ENCODE results near the gene ADAMTS2. TPM values are rescaled to one million over a fixed set of nuclear protein-coding genes. Genes with fewer than 3 reads are reported as not detected.

ADAMTS2 gene
- total RNA-seq, 1 donor from 2014 or later: 1.2 TPM

DNA sequence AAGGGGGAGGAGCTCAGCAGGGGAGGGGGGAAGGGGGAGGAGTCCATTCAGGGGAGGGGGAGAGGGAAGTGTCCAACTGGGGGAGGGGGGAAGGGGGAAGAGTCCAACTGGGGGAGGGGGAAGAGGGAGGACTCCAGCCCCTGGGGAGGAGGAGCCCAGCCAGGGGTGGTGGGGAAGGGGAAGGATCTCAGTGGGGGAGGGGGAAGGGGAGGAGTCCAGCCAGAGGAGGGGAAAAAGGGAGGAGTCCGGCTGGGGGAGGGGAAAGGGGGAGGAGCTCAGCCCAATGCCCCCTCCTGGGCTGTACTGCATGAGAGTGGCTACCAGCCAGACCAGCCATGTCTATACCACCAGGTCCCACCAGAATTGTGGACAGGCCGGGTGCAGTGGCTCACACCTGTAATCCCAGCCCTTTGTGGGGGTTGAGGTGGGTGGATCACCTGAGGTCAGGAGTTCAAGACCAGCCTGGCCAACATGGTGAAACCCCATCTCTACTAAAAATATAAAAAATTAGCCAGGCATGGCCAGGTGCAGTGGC is 30.6 kb upstream of the ADAMTS2 start:
- Histone ChIP-seq H3K9me3 (ENCODE audit: low read depth) (no peaks in the 10 kb centered on the region), H2AFZ (replicated peaks) (no peak overlapping the region), H3K4me2 (no peak overlapping the region), H3K9ac (no peak overlapping the region), H3K4me3 (no peak overlapping the region), H3K27ac (no peak overlapping the region), H3K4me1 (no peaks in the 10 kb centered on the region), H3K36me3 (no peaks in the 10 kb centered on the region), H3F3A (ENCODE audit: low read depth) (no peaks in the 10 kb centered on the region), H4K20me1 (ENCODE audit: low read depth) (no peaks in the 10 kb centered on the region), H3K79me2 (ENCODE audit: low read depth) (no peaks in the 10 kb centered on the region), H3K27me3 (no peaks in the 10 kb centered on the region)
- H3K4me3 Mint-ChIP-seq: no peak overlapping the region
- peaks cover 11% of the 10 kb centered on the region for H3K4me1 Mint-ChIP-seq
- DNase-seq (ENCODE audit: low spot score): no peak
- H3K27ac Mint-ChIP-seq: no peak overlapping the region
- peaks cover 14% of the 10 kb centered on the region for H3K27me3 Mint-ChIP-seq (ENCODE audit: insufficient read depth, low read depth)
- no peak for TF ChIP-seq EZH2phosphoT487 (IDR thresholded peaks at IDR 0.05)
- TF ChIP-seq, protein P1, sequence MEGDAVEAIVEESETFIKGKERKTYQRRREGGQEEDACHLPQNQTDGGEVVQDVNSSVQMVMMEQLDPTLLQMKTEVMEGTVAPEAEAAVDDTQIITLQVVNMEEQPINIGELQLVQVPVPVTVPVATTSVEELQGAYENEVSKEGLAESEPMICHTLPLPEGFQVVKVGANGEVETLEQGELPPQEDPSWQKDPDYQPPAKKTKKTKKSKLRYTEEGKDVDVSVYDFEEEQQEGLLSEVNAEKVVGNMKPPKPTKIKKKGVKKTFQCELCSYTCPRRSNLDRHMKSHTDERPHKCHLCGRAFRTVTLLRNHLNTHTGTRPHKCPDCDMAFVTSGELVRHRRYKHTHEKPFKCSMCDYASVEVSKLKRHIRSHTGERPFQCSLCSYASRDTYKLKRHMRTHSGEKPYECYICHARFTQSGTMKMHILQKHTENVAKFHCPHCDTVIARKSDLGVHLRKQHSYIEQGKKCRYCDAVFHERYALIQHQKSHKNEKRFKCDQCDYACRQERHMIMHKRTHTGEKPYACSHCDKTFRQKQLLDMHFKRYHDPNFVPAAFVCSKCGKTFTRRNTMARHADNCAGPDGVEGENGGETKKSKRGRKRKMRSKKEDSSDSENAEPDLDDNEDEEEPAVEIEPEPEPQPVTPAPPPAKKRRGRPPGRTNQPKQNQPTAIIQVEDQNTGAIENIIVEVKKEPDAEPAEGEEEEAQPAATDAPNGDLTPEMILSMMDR (IDR thresholded peaks at IDR 0.05): no peak
- no peaks in the 10 kb centered on the region for H3K9me3 Mint-ChIP-seq
- H3K36me3 Mint-ChIP-seq: no peaks in the 10 kb centered on the region

DNA sequence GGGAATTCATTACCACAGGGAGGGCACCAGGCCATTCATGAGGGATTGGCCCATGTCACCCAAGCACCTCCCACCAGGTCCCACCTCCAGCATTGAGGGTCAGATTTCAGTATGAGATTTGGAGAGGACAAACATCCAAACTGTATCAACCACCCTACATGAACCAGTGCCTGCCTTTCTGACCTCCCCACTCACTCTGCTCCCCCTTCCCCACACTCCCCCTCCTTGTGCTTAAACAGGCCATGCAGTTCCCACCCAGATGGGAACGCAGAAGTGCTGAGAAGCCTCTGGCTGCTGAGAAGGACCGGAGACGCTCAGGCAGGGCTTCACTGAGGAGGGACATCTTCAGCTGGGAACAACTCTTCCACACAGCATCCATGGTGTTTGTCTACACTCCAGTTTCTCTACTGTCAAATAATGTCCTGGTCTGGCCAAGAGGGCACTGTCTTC is 30.0 kb upstream of the ADAMTS2 start:
- Histone ChIP-seq H3K36me3 (no peaks in the 10 kb centered on the region), H3K4me3 (no peak overlapping the region), H4K20me1 (ENCODE audit: low read depth) (no peaks in the 10 kb centered on the region), H3K79me2 (ENCODE audit: low read depth) (no peaks in the 10 kb centered on the region), H3K4me1 (no peaks in the 10 kb centered on the region), H3K27me3 (no peaks in the 10 kb centered on the region), H3K9ac (no peak overlapping the region), H3K9me3 (ENCODE audit: low read depth) (no peaks in the 10 kb centered on the region), H3K27ac (no peak overlapping the region), H3K4me2 (no peak overlapping the region), H2AFZ (replicated peaks) (no peak overlapping the region), H3F3A (ENCODE audit: low read depth) (no peaks in the 10 kb centered on the region)
- H3K4me3 Mint-ChIP-seq: no peak overlapping the region
- peaks cover 11% of the 10 kb centered on the region for H3K4me1 Mint-ChIP-seq
- H3K9me3 Mint-ChIP-seq: no peaks in the 10 kb centered on the region
- DNase-seq (ENCODE audit: low spot score): no peak
- H3K27me3 Mint-ChIP-seq (ENCODE audit: insufficient read depth, low read depth): peaks cover 14% of the 10 kb centered on the region
- no peaks in the 10 kb centered on the region for H3K36me3 Mint-ChIP-seq
- no peak overlapping the region for H3K27ac Mint-ChIP-seq
- TF ChIP-seq EZH2 (IDR thresholded peaks at IDR 0.05) (no peak), EZH2phosphoT487 (IDR thresholded peaks at IDR 0.05) (no peak)
- TF ChIP-seq, protein P1 (IDR thresholded peaks at IDR 0.05): no peak

DNA sequence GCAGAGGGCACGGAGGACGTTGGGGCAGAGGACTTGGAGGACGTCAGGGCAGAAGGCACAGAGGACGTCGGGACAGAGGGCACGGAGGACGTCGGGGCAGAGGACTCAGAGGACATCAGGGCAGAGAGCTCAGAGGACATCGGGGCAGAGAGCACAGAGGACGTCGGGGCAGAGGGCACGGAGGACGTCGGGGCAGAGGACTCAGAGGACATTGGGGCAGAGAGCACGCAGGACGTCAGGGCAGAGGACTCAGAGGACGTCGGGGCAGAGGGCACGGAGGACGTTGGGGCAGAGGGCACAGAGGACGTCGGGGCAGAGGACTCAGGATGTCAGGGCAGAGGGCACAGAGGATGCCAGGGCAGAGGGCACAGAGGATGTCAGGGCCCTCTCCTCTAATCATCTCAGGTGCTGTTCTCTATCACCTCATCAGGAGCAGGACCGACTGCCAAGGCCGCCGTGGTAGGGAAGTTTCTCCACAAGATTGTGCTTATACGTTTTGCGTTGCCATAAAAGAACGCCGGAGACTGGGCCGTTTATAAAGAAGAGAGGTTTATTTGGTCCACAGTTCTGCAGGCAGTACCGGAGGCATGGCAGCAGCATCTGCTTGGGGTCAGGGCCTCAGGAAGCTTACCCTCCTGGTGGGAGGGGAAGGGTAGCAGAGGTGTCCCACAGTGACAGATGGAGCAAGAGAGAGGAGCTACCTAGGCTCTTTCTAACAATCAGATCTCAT is 29.4 kb upstream of the ADAMTS2 start:
- no peaks in the 10 kb centered on the region for H3K9me3 Mint-ChIP-seq
- TF ChIP-seq EZH2 (IDR thresholded peaks at IDR 0.05) (no peak), EZH2phosphoT487 (IDR thresholded peaks at IDR 0.05) (no peak)

DNA sequence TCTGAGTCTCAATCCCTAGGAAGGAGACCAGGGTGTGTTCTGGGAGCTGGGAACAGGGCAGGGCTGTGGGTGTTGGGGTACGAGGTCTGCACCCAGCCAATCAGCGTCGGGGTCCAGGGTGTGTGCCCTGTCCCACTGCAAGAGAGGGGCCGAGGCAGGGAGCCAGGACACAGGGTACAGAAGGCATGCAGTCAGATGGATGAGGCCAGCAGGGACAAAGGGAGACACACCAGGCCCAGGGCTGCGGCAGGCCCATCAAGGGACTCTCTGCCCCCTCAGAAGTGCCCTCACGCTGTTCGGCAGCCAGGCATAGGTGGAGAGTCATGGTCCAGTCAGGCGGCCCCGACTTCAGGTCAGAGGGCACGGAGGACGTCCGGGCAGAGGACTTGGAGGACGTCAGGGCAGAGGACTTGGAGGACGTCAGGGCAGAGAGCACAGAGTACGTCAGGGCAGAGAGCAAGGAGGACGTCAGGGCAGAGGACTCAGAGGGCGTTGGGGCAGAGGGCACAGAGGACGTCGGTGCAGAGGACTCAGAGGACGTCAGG is 28.8 kb upstream of the ADAMTS2 start:
- H3K9ac ChIP-seq: no peak overlapping the region
- no peaks in the 10 kb centered on the region for H3K9me3 ChIP-seq (ENCODE audit: low read depth)
- Mint-ChIP-seq H3K36me3 (no peaks in the 10 kb centered on the region), H3K27ac (no peak overlapping the region), H3K9me3 (no peaks in the 10 kb centered on the region), H3K27me3 (ENCODE audit: insufficient read depth, low read depth) (peaks cover 14% of the 10 kb centered on the region), H3K4me3 (no peak overlapping the region), H3K4me1 (peaks cover 11% of the 10 kb centered on the region)
- no peaks in the 10 kb centered on the region for H3F3A ChIP-seq (ENCODE audit: low read depth)
- no peak overlapping the region for H3K4me2 ChIP-seq
- H3K4me3 ChIP-seq: no peak overlapping the region
- H3K27me3 ChIP-seq: no peaks in the 10 kb centered on the region
- H4K20me1 ChIP-seq (ENCODE audit: low read depth): no peaks in the 10 kb centered on the region
- H2AFZ ChIP-seq (replicated peaks): no peak overlapping the region
- no peaks in the 10 kb centered on the region for H3K36me3 ChIP-seq
- H3K27ac ChIP-seq: no peak overlapping the region
- TF ChIP-seq, protein P1 (IDR thresholded peaks at IDR 0.05): no peak
- TF ChIP-seq EZH2 (IDR thresholded peaks at IDR 0.05) (no peak), EZH2phosphoT487 (IDR thresholded peaks at IDR 0.05) (no peak)
- H3K4me1 ChIP-seq: no peaks in the 10 kb centered on the region
- H3K79me2 ChIP-seq (ENCODE audit: low read depth): no peaks in the 10 kb centered on the region
- no peak for DNase-seq (ENCODE audit: low spot score)

More for the DNA sequence above, 29.4 kb upstream of the ADAMTS2 start:
- Histone ChIP-seq H3K4me1 (no peaks in the 10 kb centered on the region), H3K27me3 (no peaks in the 10 kb centered on the region), H3K27ac (no peak overlapping the region), H3K79me2 (ENCODE audit: low read depth) (no peaks in the 10 kb centered on the region), H3K36me3 (no peaks in the 10 kb centered on the region), H3K9me3 (ENCODE audit: low read depth) (no peaks in the 10 kb centered on the region), H4K20me1 (ENCODE audit: low read depth) (no peaks in the 10 kb centered on the region), H3F3A (ENCODE audit: low read depth) (no peaks in the 10 kb centered on the region), H3K4me3 (no peak overlapping the region), H3K4me2 (no peak overlapping the region), H2AFZ (replicated peaks) (no peak overlapping the region), H3K9ac (no peak overlapping the region)
- DNase-seq (ENCODE audit: low spot score): no peak
- no peak overlapping the region for H3K27ac Mint-ChIP-seq
- peaks cover 14% of the 10 kb centered on the region for H3K27me3 Mint-ChIP-seq (ENCODE audit: insufficient read depth, low read depth)
- no peak overlapping the region for H3K4me3 Mint-ChIP-seq
- no peaks in the 10 kb centered on the region for H3K36me3 Mint-ChIP-seq
- peaks cover 11% of the 10 kb centered on the region for H3K4me1 Mint-ChIP-seq

Data from neural progenitor cell (in vitro differentiated cells).